ENCODE results near the gene HHAT.
"Not testable (repeated sequence)": the region's sequence is repeated elsewhere in the genome, so short reads cannot be mapped to it uniquely, and the experiment has no call there.

The HHAT gene

DNA sequence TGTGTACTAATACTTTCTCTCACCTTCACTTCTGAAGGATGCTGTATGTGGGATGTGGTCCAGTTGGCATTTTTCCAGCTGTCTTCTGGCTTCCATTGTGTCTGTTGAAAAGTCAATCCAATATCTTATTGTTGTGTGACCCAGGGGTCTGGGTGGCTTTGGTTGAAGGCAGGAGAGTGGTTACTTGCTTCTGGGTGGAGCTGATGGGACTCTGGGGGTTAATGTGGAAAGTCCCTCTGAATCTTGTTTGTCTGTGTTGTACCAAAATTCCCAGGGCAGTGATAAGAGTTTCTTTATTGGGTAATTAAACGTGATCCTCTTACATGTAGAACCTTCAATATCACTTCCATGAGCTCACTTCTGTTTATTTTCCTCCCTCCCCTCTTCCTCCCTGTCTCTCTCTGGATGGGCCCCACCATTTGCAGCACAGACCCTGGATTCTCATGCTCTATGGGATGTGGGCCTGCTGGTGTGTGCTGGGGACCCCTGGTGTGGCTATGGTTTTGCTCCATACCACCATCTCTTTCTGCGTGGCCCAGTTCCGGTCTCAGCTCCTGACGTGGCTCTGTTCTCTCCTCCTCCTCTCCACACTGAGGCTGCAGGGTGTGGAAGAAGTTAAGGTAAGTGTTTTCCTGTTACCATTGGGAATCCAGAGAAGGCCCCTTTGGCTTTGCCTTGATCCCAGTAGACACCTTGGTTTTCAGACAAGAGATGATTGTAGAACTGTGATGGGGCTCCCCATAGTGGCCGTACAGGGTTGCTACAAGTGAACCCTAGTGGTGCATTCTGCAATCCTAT, 71.5 kb downstream of the HHAT start:
- DNase-seq, result no peak

DNA sequence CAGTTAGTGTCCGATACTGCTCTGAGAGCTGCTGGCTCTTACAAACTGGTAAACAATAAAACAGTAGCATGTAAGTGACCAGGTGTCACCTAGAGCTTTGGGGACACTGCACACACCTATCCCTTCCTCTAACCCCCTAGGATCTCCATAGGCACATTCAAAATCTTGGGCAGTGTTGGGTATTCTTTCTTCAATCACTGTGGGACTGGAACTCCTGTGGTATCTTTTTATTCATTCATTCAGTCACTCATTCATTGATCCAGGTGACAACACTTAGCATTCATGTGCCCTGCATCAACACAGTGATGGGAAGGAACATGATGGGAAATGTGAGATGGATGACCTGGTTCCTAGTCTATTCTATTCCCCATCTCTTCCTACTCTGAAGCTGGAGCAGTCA, 73.9 kb downstream of the HHAT start:
- no peak for DNase-seq

DNA sequence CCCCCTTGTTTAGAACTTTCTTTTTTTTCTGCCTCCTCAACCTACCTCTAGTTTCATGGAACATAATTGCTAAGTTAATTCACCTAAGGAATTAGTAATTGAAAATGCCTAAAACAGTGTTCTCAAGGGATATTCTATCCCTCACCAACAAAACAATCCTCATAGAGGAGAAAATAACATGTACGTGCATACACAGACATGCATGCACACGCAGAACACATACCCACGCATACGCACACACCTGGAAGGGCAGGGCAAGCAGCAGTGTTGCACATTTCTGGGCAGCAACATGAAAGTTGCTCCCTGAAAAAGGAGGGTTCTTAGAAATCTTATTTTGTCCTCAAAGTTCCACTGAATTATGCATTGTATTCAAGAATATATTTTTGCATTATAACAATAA, 76.6 kb downstream of the HHAT start:
- no peak for DNase-seq

DNA sequence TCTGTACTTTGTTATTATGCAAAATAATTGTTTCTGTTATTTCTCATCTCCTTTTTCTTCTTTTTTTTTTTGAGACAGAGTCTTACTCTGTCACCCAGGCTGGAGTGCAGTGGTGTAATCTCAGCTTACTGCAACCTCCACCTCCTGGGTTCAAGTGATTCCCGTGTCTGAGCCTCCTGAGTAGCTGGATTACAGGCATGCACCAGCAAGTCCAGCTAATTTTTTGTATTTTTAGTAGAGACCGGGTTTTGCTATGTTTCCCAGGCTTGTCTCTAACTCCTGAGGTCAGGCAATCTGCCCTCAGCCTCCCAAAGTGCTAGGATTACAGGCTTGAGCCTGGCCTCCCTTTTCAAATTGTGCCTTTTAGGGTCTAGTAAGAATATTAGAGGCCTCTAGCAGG, 77.6 kb downstream of the HHAT start:
- not testable (repeated sequence) for DNase-seq

DNA sequence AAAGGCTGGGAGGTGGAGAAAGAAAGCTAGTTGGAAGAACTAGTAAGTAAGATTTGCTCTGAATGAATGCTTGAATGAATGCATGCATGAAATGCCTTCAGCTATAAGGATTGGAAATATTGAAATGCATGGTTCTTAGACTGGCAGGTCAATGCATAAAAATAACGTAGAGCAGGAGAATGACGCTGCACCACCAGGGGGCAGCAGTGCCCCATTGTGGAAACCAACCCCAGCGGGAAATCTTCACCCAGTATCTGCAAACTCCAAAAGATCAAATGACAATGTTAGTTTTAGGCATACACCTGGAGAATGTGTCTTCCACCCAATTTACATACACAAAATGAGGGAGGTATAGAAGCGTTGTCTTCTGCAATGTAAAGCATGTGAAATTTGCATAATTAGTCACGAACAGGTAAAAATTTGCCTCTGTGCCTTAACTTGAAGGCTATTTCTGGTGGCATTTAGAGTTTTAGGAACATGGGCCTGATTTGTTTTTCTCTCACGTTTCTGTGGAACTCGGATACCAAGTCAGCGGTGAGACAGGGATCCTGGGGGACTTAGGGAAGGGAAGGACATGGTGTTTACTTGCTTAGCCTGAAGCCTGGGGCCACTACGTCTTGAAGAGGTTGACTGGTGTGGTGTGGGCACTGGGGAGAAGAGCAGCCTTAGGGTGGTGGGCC, 78.6 kb downstream of the HHAT start:
- no peak for DNase-seq

DNA sequence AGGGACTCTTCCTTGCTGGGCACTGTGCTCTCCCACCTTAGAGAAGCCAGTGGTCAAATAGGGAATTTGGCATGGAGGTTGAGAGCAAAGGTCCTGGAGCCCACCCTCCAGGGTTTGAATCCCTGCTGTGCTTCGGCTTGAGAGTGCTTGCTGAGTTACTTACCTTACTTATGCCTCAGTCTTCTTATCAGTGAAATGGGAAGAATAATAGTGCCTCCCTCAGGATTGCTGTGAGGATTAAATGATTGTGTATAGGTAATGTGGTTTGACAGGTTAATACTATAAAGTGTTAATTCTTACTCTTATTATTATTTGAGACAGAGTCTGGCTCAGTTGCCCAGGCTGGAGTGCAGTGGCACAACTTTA, 79.2 kb downstream of the HHAT start:
- DNase-seq, result no peak

DNA sequence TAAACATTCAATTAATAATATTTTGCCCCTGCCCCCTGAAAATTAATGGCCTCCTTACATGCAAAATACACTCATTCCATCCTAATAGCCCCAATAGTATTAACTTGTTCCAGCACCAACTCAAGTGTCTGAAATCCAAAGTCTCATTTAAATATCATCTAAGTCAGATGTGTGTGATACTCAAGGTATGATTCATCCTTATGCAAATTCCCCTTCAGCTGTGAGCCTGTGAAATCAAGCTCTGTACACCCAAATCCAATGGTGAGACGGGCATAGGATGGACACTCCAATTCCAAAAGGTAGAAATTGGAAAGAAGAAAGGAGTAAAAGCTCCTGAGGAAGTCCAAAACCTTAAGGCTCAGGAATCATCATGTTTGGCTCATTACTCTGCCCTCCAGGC, 83.5 kb downstream of the HHAT start:
- DNase-seq, result no peak

DNA sequence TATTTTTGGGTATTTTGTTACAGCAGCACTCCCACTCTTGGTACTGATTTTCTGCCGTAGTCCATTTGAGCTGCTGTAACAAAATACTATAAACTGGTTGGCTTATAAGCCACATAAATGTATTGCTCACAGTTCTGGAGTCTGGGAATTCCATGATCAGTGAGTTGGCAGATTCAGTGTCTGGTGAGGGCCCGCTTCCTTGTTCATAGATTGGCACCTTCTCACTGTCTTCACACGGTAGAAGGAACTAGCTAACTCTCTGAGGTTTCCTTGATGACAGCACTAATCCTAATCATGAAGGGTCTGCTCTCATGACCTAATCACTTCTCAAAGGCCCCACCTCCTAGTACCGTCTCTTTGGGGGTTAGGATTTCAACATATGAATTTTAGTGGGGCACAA, 85.2 kb downstream of the HHAT start:
- DNase-seq, result no peak

DNA sequence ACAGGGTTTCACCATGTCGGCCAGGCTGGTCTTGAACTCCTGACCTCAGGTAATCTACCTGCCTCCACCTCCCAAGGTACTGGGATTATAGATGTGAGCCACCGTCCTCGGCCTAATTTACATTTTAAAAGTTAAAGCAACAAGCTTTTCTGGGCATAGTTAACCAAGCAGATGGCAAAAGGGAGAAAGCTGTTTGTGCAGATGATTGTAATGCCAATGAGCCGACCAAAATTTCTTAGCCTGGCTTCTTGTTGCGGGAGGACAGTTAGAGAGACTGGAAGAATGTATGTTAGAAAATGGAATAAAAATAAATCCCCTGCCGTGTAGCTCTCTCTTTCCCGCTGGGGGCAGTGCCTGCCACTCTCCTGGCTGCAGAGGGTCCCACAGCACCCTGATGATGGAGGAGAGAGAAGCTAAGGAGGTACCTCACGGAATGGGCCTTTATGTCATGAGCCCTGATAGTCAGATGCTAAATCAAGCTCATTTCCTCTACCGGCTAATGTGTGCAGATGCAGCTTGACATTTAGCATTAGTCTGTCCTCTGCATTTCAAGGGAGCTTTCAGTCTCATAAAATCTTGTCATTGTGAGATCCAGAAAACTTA, 87.2 kb downstream of the HHAT start:
- no peak for DNase-seq

DNA sequence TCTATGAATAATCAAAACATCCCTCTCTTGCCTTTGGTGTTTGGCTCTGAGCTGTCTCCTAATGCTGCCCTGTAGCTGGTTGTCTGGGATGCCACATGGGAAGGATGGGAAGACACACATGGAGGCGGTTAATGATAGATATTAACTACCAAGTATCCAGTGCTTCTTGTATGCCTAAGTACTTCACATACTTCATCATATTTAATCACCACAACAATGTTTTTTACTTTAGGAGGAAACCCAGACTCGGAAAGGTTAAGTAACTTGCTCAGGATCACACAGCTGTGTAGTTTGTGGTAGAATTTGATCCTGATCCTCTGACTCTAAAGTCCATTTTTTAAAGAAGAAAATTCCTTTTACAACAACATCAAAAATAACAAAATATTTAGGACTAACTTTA, 88.0 kb downstream of the HHAT start:
- DNase-seq, result no peak

DNA sequence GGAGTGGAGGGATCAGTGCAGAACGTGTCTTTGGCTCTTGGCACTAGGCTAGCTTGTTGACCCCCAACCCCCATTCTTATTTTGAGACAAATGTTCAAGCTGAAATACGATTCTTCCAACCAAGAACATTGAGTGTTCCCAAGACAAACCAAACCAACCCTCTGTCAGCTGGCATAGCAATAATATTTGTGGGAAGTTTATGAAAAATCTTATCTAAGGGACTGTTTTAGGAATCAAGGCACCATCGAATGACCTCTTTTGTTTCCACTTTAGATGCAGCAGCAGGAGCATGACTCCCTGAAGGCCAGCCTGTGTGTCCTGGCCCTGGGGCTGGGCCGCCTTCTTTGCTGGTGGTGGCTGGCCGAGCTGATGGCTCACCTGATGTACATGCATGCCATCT, 89.2 kb downstream of the HHAT start:
- DNase-seq, result no peak

DNA sequence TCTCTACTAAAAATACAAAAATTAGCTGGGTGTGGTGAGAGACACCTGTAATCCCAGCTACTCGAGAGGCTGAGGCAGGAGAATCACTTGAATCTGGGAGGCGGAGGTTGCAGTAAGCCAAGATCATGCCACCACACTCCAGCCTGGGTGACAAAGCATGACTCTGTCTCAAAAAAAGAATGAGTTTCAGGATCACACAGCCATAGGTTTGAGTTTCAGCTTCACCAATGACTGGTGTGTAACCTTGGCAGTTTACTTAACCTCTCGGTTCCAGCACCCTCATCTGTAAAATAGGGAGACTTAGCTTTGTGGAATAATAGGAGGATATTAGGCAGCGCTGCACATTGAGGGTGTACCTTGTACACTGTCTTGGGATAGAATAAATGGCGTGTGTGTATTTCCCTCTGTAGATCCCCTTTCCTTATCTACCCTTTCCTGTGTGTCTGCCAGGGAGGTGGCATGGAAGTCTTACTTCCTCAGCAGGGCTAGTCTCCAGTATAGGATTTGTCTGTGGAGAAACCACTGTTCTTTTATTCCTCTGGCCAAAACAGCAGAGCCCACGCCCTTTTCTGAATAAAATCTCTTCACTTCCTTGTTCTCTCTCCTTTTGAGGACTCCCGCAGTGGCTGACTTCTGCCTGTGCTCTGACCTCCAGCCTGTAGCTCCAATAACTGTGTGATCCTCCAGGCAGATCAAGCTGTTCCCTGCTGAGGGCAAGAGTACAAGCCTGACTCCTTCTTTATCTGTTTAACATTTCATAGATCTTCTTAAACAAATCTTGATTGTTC, 90.4 kb downstream of the HHAT start:
- no peak for DNase-seq

DNA sequence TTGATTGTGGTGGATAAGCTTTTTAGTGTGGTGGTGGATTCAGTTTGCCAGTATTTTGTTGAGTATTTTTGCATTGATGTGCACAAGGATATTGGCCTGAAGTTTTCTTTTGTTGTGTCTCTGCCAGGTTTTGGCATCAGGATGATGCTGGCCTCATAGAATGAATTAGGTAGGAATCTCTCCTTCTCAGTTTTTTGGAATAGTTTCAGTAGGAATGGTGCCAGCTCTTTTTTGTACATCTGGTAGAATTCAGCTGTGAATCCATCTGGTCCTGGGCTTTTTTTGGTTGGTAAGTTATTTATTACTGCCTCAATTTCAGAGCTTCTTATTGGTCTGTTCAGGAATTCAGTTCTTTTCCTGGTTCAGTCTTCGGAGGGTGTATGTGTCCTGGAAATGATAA, 98.0 kb downstream of the HHAT start:
- not testable (repeated sequence) for DNase-seq

DNA sequence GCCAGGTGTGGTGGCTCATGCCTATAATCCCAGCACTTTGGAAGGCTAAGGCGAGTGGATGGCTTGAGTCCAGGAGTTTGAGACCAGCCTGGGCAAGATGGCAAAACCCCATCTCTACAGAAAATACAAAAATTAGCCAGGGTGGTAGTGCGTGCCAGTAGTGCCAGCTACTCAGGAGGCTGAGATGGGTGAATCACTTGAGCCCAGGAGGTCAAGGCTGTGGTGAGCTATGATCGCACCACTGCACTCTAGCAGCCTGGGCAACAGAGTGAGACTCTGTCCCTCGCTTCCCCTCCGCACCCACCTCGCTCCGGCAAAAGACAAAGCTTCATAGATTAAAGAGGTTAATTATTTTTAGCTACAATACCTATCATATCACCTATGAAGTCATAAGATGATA, 100.0 kb downstream of the HHAT start:
- no peak for DNase-seq

DNA sequence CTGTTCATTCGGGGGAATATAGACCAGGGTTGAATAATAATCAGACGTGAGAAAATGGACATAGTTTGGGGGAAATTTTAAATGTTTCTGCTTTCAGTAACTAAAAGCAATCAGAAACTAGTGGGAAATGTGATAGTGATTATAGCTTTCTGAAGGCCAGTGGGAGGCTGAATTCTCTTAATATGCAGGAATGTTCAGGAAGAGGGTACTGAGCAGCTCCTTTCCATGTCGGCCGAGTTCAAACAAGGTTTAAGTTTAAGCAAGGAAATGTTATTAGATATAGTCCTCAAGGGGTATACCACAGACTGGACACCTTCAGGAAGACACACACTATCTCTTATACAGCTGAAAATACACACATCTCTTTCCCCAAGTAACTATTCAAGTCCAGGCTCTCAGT, 105.5 kb downstream of the HHAT start:
- no peak for DNase-seq

DNA sequence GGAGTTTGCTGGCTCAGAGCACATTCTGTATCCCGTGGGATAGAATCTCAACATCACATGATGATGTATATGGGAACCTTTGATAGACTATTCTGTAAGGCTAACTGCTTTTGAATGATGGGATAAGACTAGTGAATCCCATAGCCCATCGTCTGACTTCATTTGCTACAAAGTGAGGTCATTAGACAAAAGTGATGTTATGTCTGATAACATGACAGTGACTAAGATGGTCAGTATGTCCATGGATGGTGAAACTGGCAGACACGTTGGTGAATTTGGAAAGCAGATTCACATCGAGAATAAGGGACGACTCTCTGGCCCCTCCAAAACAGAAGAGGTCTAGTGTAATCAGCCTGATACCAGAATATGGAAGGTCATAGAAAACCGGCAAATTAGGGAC, 108.4 kb downstream of the HHAT start:
- no peak for DNase-seq

DNA sequence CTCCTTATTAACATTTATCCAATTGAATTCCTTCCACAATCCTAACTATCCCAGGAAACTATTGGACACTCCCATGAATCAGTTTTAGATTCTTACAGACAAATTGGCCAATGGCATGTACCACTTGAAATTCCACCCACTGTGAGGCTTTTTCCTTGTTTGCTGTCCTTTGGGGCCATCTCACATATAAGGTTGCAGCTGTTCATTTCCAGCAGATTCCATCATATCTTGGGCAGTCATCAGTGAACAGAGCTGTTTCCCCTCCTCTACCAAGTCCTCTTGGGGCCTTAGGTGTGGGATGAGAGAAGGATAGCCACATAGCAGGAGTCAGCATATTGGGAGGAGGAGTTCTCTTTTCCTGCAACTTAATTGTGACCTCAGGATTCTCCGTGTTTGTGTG, 109.1 kb downstream of the HHAT start:
- DNase-seq, result no peak

DNA sequence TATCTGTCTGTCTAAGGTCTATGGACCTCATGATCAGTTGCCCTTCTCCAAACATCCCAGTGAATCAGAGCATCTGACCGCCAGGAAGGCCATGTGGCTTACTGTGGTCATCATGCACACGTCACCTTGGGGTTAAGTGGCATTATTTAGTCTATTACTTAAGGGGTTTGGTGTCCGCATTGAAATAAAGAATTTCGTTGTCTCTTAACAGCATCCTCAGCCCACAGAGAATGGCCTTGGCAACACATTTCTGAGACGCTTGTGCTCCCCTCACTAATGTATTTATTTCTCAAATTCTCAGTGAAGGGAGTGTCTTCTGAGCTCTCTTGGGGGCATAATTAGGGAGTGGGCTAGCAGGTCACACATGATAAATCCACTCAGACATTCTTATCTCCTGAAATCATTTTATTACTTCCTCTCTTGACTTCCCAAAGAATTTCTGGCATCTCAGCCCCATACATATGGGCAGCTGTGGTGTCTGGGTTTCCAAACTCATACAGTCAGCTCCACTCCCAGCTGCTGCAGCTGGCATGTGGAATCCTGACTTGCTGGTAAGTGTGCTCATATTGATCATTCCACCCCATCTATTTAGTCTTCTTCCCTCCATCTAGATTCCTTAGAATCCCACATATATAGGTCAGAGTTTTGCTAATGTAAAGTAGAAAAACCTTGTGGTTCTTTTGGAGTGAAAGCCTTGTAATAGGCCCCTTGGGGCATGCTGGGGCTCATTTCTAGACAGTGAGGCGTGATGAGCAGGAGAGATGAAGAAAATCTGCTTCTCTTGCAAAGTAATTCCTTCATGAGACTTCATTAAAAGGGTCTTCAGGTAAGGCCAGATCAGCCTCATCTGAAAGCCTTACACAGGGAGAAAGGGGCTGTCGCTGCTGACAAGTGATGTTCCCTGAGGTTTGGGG, 110.5 kb downstream of the HHAT start:
- no peak for DNase-seq

DNA sequence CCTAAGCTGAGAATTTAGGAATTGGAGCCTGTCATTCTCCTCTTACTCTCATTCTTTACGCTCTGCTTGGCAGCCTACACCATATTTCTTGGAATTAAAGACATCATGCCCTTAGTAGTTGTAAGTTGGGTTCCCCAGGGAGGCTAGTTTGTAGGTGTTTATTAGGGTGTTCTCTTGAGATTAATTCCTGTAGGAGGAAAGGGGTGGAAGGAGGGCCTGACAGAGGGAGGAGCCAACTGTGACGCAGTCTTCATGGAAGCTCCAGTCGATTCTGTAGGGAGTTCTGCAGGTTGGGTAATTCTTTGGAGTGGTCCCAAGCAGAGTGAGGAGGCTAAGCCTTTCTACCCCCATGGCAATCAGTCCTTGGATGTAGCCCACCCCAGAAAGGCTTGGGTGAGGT, 111.4 kb downstream of the HHAT start:
- DNase-seq, result no peak

DNA sequence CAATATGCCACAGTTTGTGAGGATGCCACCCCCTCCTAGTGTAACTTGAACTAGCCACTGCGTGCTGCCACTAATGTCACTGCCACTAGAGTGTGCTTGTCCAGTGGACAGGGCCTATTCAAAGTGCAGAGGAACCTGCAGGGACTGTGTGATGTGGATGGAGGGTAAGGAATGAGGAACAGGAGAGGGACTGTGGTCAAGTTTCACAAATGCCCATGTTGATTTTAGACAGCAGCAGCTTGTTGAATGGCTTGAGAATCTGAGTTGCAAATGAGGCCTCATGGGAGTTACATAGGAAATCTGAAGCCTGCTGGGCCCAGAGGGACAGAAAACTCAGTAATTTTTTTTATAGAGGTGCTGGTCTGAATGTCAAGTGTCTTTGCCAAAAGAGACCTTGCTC, 112.3 kb downstream of the HHAT start:
- DNase-seq, result no peak

DNA sequence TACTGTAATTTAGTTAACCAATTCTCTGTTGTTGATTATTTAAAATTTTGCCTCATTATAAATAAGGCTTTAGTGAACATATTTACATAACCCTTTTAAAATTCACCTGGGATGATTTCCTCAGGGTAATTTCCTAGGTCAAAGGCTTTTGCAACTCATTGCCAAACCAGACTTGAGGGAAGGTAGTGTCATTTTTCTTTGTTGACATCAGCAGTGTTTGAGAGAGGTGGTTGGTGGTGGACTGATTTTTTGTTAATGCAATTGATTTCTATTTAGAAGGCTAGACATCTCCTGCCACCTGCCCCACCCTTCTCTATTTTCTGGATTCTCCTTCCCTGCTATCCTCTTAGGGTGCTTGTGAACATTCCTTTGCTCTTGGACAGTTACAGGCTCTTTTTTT, 116.8 kb downstream of the HHAT start:
- DNase-seq, result no peak

DNA sequence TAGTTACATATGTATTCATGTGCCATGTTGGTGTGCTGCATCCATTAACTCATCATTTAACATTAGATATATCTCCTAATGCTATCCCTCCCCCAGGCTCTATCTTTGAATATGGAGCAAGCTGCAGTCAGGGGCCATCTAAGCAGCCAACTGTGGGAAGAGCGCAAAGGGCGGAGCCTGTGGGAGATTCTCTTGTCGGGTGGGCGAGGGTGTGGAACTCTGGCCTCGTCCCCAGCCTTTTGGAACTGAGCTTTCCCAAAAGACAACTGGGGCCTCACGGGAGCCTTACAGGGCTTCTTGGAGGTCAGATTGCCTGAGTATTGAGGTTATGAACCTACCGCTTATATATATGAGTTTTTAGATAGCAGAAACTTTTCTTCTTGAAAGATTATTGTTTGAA, 117.2 kb downstream of the HHAT start:
- no peak for DNase-seq

DNA sequence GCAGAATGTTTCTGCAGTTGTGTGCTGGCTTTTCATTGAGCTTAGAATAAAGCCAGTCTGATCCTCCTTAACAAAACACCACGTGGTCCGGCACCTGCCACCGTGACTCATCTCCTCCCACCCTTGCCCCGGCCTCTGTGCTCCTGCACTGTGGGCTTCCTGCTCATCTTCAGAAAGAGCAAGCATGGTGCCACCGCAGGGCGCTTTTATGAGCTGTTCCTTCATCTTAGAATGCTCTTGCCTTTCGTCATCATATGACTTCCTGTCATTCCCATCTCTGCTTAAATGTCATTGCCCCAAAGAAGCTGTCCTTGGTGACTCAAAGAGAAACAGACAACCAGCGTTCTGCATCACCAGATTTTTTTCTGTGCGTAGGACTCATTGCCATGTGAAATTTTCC, 117.8 kb downstream of the HHAT start:
- DNase-seq, result no peak

Data from NCI-H524 treated with DMSO at 0.1 percent for 48 hours (cell line).